Smooth muscle cell of the brain vasculature (primary cell): Measurements from ENCODE around the gene CDC14B.
"Not testable (repeated sequence)": the region's sequence is repeated elsewhere in the genome, so short reads cannot be mapped to it uniquely, and the experiment has no call there.

ENCODE experiments used
- DNase-seq: peaks from one replicate; pipeline ENCODE4 v3.0.0-alpha.2; 2012; ENCODE audit warnings: low read depth, low spot score

The CDC14B gene

DNA sequence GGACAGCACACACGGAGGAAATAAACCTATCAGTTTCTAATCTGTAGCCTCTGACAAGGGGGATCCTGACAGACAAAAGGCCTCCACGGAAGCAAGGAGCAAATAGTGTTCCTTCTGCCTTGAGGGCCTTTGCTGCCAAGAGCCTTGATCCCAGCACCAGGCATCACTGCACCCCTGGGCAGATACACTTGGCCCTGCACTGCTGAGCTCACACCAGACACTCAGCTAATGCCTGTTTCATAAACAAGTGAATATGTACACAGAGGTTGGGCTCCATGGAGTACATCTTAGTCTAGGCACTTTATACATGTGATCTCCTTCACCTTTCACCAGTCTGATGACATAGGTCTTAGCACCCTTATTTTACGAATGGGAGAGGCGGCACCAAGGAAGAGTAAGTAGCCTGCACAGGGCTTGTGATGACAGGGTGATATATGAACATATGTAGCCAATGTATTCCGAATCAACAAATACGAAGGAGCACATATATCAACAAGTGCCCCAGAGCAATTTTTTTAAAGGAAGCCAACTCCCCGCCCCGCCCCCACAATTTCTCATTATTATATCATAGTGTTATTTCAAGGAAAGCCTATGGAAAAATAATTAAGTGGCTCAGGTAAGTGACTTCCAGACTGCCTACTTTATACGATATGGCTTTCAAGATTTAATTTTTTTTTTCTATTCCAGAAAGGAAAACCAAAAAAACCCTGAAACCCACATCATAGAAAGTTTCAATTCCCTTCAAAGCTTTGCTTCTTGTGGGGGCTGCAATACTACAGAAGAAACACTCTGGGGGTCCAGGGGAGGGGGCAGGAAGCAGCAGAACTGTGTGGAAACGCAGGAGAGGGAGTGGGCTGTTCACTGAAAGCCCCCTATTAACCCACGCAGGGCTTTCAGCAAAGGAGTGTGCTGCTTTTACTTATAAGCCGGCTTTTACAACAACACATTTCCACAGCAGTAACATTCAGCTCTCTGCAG lies 32.0 kb downstream of the CDC14B start:
- no peak for DNase-seq

DNA sequence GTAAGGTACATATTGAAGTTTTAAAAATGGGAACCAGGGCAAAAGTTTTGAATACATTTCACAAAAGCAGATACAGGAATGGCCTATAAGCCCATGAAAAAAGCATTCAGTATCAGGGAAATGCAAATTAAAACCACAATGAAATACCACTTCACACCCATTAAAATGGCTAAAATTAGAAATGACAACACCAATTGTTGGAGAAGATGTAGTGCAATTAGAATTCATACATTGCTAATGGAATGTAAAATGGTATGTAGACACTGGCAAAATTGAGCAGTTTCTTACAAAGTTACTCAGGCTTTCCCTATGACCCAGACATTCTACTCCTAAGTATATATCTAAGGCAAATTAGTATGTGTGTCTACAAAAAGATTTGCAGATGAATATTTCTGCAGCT lies 34.2 kb downstream of the CDC14B start:
- no peak for DNase-seq

DNA sequence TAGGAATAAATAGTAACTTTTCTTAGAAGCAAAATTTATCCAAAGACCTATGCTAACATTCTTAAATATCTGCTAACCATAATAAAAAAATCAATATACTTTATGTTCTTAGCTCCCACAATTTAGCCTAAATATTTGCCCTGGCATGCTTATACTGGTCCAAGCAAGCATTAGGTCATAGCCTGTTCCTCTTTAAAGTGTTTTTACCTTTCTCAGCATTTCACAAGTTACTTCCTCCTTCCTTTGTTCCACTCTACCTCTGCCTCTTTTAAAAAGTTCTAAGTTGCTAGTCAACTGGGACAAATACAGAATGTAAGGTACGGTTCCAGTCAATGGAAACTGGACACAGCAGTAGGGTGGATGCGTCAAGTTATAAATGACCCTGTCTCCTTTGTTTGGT lies 37.4 kb downstream of the CDC14B start:
- not testable (repeated sequence) for DNase-seq

DNA sequence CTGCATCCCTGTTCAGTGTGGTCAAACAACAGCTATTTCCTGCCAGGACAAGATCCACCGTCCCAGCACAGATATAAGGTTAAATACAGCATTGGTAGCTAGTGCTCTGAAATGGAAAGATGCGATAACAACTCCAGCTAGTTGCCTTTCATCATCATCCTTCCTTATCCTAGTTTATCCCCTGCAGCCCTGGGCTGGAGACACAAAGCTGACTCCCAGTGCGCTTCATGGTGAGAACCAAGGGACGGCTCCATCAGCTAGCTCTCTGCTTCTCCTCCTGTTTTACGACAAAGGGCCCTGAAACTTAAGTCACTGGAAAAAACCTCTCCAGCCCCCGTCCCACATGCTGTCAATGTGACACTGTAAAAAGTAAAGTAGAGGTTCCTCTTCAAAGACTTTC lies 37.9 kb downstream of the CDC14B start:
- DNase-seq = no peak

DNA sequence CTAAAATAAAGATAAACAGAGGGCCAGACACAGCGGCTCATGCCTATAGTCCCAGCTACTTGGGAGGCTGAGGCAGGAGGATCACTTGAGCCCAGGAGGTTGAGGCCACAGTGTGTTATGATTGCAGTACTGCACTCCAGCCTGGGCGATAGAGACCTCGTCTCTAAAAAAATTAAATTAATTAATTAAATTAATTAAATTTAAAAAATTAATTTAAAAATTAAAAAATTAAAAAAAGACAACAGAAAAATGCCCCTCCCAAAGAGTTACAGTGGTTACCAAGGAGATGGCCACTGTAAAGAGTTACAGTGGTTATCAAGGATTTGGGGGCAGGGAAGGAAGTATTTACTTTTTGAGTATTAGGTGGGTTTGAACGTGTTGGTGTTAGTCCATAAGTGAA lies 38.3 kb downstream of the CDC14B start:
- DNase-seq = no peak

DNA sequence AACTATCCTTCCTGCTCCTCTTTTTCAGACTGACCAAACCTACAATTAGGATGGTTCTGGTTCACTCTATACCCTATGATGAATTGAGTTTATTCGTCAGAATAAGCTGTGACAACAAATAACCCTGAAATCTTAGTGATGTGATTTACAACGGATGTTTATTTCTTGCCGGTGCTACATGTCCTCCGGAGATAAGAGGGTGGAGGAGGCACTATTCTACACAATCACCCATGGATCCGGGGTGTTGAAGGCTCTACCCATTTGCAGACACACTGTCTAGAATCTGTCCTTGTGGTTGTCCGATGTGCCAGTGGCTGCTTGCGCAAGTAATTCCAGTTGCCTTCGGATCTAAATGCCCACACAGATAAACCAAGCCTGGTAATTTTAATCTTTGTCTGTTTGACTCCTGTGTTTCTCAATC lies 44.7 kb downstream of the CDC14B start:
- no peak for DNase-seq

DNA sequence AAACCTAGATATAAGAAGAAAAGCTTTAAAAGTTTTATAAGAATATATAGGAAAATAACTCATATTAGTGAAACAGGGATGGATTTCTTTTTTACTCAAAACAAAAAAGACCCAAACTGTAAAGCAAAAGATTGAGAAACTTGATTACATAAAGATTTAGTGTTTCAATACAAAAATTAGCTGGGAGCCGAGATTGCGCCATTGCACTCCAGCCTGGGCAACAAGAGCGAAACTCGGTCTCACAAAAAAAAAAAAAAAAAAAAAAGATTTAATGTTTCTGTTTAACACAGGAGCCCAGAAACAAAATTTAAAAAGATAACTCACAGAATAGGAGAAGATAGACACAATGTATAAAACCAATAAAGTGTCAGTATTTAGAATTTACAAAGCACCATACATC lies 45.2 kb downstream of the CDC14B start:
- DNase-seq = no peak

DNA sequence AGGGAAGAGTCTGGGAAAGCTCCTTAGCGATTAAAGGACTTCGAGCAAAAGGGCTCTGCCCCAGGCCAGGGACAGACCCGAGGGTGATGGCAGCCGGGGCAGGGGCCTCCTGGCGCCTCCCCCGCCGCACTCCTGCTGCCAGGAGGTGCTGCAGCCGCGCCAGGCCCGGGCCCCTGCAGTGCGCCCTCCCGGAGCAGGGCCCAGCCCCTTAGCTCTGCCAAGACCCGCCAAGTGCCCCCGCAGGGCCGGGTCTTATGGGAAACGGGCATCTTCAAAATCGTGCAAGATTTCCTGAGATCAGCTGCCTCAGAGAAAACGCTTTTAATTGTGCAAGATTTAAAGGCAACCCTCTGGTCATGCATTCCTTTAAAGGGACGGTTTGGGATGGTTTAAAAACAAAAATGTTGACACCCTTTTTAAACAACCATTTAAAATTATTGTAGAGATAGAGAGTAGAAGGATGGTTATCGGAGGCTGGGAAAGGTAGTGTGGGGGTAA lies 52.4 kb downstream of the CDC14B start:
- DNase-seq = no peak

DNA sequence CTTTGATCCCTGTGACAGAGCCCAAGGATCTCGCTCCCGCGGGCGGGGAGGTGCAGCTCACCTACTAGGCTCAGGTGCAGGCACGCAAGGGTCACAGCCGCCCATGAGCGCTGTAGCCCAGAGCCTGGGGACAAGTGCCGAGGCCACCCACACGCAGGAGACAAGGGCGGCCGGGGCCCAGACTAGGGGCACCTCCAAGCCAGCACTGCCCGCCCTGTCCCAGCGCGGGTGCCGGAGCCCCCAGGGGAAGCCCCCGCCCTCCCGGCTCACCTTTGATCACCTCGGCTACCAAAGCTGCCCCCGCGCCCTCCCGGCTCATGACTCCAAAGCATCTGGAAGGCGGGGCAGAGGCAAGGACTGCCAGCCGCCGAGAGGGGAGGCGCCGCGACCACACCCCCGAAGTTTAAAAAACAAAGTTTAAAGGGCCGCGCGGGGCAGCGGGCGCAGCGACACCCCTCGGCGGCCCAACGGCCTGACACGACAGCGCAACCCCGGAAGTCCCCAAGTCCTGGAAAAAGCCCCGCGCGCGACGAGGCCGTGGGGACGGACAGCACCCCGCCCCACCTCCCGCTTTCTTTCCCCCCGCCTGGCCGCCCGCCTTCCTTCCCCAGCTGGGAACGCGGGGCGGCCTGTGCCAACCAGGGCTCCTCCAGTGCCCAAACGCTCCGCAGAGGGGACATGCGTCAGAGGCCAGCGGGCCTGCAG lies 53.0 kb downstream of the CDC14B start:
- DNase-seq = no peak

DNA sequence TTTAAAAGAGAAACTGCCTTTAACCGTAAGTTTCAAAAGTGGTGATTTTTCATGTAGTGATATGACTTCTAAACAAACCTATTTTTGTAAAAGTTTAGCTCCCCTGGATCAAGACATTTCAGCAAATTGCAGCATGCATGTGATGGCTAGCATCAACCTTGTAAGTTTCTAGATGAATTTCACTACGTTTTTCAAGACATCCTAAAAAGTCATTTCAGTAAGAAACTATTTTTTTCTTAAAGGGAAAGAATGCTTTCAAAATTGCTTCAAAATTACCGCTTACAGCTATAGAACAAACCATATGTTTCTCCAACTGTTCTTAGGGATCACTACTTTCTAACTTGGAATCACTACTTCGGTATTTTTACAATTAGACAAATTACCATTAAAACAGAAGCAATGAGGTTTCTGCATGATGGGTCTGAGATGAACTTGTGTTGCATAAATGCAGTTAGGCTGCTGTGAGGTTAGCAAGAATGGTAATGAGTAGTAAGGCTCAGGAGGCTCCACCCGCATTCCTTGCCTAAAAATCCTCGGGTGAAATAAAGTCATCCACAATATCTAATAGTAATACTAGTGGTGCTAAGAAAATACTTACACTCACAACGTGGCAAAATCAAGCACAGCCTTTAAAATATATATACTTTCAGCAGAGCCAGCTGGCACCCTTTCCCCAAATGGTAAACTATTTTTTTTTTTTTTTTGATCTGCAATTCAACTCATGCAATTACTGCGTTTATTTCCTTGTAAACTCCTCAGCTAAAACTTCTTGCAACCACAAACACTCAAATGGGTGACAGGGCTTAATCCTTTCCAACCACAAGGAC lies 53.8 kb downstream of the CDC14B start:
- DNase-seq = no peak

DNA sequence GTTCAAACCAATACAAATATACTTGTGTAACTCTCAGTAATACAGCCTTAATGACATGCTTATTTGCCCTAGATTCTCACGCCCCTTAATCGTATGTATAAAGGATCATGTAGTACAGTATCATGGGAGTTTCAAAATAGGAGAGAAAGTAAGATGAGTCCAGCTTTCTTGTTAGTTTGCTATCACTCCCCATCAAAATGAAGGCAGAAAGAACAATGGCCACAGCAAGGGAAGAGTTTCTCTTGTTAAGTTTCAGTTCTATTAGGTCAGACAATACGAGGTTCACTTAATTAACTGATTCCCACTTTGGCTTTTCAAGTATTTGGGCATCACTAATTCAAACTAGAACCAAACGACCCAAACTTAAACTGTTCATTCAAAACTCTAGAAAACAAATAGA lies 55.4 kb downstream of the CDC14B start:
- no peak for DNase-seq

DNA sequence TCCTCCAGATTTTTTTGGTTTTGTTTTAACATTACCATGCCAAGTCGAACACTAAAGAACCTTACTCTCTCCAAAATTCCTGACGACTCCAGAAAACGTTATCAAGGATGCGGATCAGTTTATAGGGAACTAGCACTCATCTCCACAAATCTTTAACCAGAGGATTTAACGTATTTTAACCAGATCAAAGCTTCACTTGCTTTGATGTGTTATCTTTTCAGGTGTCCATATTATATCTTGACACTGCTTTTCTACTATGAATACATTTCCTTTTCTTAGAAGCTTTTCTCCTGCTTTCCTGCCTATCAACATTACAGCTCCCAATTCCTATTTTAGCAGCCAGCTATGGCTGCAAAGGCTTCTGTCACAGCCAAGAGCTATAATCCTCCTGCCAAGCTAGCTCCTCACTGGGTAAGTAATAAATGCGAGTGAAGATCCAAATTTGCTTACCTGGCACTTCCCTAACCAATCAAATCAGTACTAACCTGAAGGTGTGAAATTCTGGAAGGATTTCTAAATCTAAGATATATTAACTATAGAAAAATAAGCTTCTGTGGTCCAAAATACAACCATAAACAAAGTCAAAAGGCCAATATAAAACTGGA lies 60.2 kb downstream of the CDC14B start:
- no peak for DNase-seq

DNA sequence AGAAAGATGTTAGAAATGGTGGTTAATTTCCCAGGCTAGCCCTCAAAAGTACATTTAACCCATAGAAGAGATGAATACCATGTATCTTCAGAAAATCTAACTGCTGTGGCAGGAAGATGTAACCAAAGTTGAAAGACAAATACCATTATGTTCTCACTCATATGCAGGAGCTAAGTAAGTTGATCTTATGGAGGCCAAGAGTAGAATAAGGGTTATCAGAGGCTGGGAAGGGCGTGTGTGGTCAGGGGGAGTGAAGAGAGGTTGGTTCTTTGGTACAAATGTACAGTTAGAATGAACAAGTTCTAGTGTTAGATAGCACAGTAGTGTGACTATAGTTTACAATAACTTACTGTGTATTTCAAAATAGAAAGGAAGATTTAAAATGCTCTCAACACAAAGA lies 61.7 kb downstream of the CDC14B start:
- no peak for DNase-seq

DNA sequence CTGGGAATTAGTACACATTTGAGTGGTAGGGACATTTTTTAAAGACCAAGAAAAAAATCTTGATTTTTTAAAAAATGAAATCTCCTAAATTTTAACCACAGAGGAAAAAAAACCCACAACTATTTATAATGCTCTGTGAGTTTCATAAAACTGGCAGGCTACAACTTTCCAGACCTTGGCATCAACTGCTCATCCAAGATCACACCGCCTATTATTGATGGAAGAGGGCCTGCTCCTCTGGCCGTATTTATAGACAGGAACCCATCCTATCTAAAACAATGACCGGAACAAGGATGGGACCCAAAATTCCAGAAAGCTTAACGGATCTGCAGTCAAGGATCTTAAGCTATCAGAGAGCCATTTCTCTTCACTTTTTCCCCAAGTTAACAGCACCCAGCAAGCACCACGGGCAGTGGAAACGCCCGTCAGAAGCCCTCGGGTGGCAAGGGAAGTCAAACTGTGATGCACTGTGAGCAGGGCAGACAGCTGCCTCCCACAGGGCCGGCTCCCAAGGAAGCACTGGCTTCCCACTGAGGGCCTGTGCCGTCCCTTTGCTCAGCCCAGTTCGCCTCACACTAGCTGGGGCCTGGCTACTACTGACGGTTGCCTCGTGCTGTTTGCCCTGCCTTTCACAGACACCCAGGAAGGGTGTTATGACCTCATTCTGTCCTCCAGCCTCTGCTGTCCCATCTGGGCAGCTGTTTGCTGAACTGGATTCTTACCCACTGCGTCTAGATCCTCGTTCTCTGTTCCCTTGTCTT lies 62.8 kb downstream of the CDC14B start:
- DNase-seq = no peak

DNA sequence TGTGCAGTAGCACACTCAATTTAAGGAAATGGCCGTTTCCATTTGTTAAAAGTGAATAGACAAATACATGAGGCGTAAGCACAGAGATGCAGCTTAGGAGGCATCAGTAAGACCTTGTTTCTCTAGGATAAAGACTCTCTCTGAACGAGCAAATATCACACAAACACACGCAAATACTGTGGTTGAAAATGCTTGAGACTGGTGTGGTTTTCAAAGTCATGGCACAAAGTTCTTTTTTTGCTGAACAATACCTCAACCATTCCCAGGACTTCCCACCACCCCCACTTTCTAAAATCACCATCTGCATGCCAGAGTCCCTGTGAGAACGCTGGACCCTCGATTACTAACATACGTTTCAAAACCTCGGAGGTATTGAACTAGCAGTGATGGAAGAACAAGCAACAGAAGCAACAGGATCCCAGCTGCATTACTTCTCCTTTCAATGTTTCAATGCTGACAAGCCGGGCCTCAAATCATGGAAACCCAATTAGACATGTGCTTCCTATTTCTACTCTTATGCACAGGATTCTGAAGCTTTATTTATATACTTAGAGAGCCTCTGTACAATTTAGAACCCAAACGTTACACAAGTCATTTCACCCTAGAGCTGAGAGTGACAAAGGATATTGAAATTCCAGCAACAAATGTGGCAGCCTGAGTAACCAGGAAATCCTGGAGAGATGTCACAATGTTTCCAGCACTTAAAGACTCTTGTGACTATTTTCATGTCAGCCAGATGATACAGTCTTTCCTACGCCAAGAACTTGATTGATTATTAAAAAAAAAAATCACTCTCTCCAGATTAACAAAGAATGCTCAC lies 63.9 kb downstream of the CDC14B start:
- no peak for DNase-seq

DNA sequence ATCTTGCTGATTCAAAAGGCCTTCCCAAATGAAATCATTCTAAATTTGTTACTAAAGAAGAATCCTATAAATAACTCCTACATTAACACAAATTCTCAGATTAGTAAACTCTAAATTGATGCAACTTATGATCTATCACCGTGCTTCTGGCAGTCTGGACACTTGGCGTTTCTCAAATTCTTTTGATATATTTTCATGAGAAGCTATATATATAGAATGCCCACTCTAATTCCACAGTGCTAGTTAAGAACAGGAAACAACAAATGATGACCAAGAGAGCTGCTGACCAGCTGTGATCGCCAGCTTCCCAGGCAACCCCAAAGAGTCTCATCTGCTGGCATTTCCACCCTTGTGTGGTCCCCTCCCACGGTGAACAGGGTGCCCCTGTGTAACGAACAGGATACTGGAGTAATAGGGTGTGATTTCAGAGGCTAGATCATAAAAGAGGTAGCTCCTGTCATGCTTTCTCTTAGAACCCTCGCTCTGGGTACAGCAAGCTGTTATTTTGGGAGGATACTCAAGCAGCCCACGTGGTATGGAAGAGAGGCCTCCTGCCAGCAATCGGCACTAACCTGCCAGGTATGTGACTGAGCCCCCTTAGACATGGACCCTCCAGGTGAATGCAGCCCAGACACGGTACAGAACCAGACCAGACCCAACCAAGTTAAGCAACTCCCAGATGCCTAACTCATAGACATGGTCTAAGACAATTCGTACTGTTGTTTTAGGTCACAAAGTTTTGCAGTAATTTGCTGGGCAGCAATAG lies 64.7 kb downstream of the CDC14B start:
- DNase-seq = no peak

DNA sequence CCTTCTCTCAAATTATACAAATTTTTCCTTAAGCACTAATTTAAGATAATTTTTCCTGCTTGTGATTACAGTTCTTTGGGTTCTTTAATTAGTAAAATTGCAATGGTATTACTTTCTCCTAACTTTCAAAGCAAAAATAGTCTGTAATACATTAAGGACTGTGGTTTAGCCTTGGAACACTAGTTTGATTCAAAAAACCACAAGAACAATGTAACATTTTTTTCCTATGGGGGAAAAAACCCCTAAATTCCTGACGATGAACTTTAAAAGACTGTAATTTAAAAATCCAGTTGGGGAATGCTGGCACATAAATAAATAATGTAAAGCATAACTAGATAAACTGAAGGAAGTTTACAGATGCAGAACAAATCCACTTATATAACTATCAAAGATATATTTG lies 65.3 kb downstream of the CDC14B start:
- no peak for DNase-seq

DNA sequence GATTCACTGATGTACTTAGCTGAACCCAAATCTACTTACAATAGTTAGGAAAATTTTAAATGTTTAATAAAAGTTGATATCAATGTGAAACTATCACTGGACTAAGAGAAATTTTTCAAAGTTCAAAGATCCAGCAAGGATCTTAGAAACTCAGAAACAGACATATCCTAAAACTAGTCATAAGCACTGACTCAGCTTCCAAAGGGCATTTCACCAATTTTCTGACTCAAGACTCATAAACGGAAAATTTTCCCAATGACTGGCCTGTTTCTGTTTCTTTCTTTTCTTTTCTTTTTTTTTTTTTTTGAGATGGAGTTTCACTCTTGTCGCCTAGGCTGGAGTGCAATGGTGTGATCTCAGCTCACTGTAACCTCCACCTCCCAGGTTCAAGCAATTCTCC lies 66.6 kb downstream of the CDC14B start:
- DNase-seq = no peak

DNA sequence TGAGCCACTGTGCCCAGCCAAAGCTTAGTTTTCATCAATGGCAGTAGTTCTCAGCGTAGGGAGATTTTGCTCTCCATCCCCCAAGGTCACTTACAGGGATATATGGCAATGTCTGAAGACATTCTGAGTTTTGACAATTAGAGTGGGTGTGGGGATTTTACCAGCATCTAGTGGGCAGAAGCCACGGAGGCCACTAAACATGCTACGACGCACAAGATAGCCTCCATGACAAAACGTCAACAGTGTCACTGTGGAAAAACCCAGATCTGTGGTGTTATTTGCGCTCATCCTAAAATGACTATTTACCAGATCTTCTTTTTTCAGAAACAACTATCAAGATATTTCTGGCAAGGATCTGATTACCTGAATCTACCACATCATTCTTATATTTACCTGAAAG lies 68.2 kb downstream of the CDC14B start:
- DNase-seq = no peak
